Psoas muscle (tissue), 8 donors: ENCODE results near the gene PRELID1. TPM values are rescaled to one million over a fixed set of nuclear protein-coding genes. Genes with fewer than 3 reads are reported as not detected.
"Not testable (repeated sequence)": the region's sequence is repeated elsewhere in the genome, so short reads cannot be mapped to it uniquely, and the experiment has no call there.

Experiments
- ATAC-seq, 4 donors: fragments of 200-7000 bp; cut with Tn5 transposase; one replicate each; pipeline ENCODE4 v1.9.1; 2020; ENCODE audit warnings: moderate library complexity in 3 of 4, mild to moderate bottlenecking in 2 of 4
- DNase-seq, 2 donors: peaks; one replicate each; pipeline ENCODE4 v3.0.0-alpha.2; 2020
- H3K27ac ChIP-seq: fragments of 200-600 bp; one replicate; pipeline ENCODE4 v1.8.0; 2022
- H3K27me3 ChIP-seq, 3 donors: fragments of 200-600 bp in 1 of 3; one replicate each; pipeline versions ENCODE4 v1.6.1 to v1.8.0; 2013 to 2022; ENCODE audit warnings: low read length in 2 of 3, mild to moderate bottlenecking in 2 of 3, moderate library complexity in 1 of 3; ENCODE audit not compliant: insufficient read depth in 3 of 3
- H3K36me3 ChIP-seq, 2 donors: fragments of 200-600 bp in 1 of 2; one replicate each; pipeline versions ENCODE4 v1.6.1 to v1.8.0; 2013 to 2022; ENCODE audit warnings: low read depth in 1 of 2, mild to moderate bottlenecking in 1 of 2, moderate library complexity in 1 of 2; ENCODE audit not compliant: insufficient read depth in 1 of 2
- H3K4me1 ChIP-seq: fragments of 200-600 bp; one replicate; pipeline ENCODE4 v1.8.0; 2022
- H3K4me3 ChIP-seq: fragments of 200-600 bp; one replicate; pipeline ENCODE4 v1.8.0; 2022; ENCODE audit warnings: mild to moderate bottlenecking
- H3K9me3 ChIP-seq: fragments of 200-600 bp; one replicate; pipeline ENCODE4 v1.8.0; 2022
- CTCF ChIP-seq: fragments of 200-600 bp; IDR thresholded peaks from one replicate; pipeline ENCODE4 v1.8.0; 2022; ENCODE audit warnings: antibody characterized with exemption
- WGBS, 3 donors: extraction: QIAGEN DNeasy Blood & Tissue Kit; methylation state at CpG; one replicate each; pipeline versions ENCODE4 v1.1.6 to v1.1.7; 2013; 5-methylcytosine and 5-hydroxymethylcytosine counted together
- intact Hi-C, 2 donors: fragments of 100-400 bp; cut with DNase I; formaldehyde crosslinking; loops; one replicate each; pipeline versions ENCODE4 v1.11.0 to v1.14.2; 2022
- long read RNA-seq, 2 donors: library from polyadenylated mRNA; unstranded; transcript quantifications; one replicate each; pipeline ENCODE4 v2.0.0, GENCODE V29; 2021
- polyA plus RNA-seq, 3 donors: library from polyadenylated mRNA; stranded (reverse); fragments of 200-250 nt; gene quantifications; one replicate each; pipeline ENCODE4 v1.2.3, GENCODE V29; 2013
- total RNA-seq, 4 donors: library from RNA; stranded (reverse); fragmentation: NEBNext Ultra II Directional in 2 of 4; extraction: Animal tissue kit (Norgen Biotek cat#: 25700) in 2 of 4; gene quantifications; one replicate each; pipeline versions ENCODE4 v1.2.1 to v1.2.4, GENCODE V29; 2021 to 2023
- donor health status: healthy with polysubstance abuse.
- donor health status: DM: no; HTN: no; CAD: no; lungs with moderate emphysema.
- donor health status: Bipolar disorder and iron deficiency.
- donor health status: healthy.
- donor health status: DM: yes; HTN: yes; CAD: no.
- donor health status: DM: no; HTN: no; CAD: no.
- donor health status: DM: no; HTN: no; CAD: no.
- donor health status: DM: yes; HTN: yes; CAD: no.

PRELID1 gene
- total RNA-seq = 10 to 100 TPM; 19.9 to 66.8 (median 44.3) TPM
- 100 to 1,000 TPM in 1 of 3 donors, 10 to 100 TPM in 2; 44.3 to 201 (median 56.8) TPM for polyA plus RNA-seq
- long read RNA-seq, donor 1, transcript PRELID1-201 (5 exons, 1,261 nt) = major isoform, 98 of 102 reads
- long read RNA-seq, donor 1, partial matches to known transcripts = 1 of 102 reads
- long read RNA-seq, donor 1, other reads (novel, unspliced or antisense) = 3 of 102 reads
- long read RNA-seq, donor 2, transcript PRELID1-201 (5 exons, 1,261 nt) = major isoform, 90 of 93 reads
- long read RNA-seq, donor 2, partial matches to known transcripts = 0 of 93 reads
- long read RNA-seq, donor 2, other reads (novel, unspliced or antisense) = 2 of 93 reads

GRCh38 chr5:177303121-177303924 lies at the start of gene PRELID1, which contains the start of gene RAB24:
Gene PRELID1, plus strand, starts transcription at chr5:177303799. Its CDS starts 187 bp downstream, at chr5:177303986.
Gene RAB24, minus strand, starts transcription at chr5:177303719. Its CDS starts 431 bp downstream, at chr5:177303288.
- Histone ChIP-seq H3K36me3 (peaks cover 0 to 47% of the 10 kb centered on the region in 2 donors), H3K4me1 (peaks cover 39% of the 10 kb centered on the region), H3K4me3 (peak within 1 kb of the TSS; percentile 97), H3K27ac (peak within 1 kb of the TSS; percentile 92), H3K27me3 (no peaks in the 10 kb centered on the region), H3K9me3 (no peaks in the 10 kb centered on the region)
- ATAC-seq (peak; percentile 87 to 92 (median 88)), DNase-seq (peak; percentile 90 to 95)
- TF ChIP-seq CTCF = peak; percentile 23
- intact Hi-C loops = loop anchor here (5.0 kb wide), 2 partner anchors 171 to 186 kb away; partner anchors contain the start of gene NSD1 (in 1 of the 2)
- WGBS, 3 donors = 0% methylated on average over 62 to 100 of the region's 100 CpGs

GRCh38 chr5:177256296-177256695 lies 47.3 kb upstream of the PRELID1 start:
- Histone ChIP-seq H3K27me3 (no peaks in the 10 kb centered on the region), H3K27ac (no peak overlapping the region), H3K4me3 (no peak overlapping the region), H3K9me3 (no peaks in the 10 kb centered on the region), H3K36me3 (peaks cover 7 to 92% of the 10 kb centered on the region in 2 donors), H3K4me1 (peaks cover 9% of the 10 kb centered on the region)
- WGBS, 3 donors = 52 to 66% (median 56%) methylated on average over 5 of the region's 5 CpGs
- ATAC-seq (no peak), DNase-seq (no peak)
- TF ChIP-seq CTCF = no peak
- intact Hi-C loops = loop anchor here in 1 of 2 donors (5.0 kb wide), 1 partner anchor 144 kb away; no protein-coding TSS in a partner anchor

- WGBS, 3 donors = 37 to 69% (median 53%) methylated on average over 7 of the region's 7 CpGs
- not testable (repeated sequence) for H3K27me3 ChIP-seq, DNase-seq, H3K9me3 ChIP-seq, H3K4me3 ChIP-seq
- Histone ChIP-seq H3K36me3 (peaks cover 4 to 92% of the 10 kb centered on the region in 2 donors), H3K27ac (peak overlapping the region; percentile 14), H3K4me1 (peaks cover 13% of the 10 kb centered on the region)
- peak in 2 of 4 donors; percentile 9 to 23 for ATAC-seq
- intact Hi-C loops = loop anchor here in 1 of 2 donors (5.0 kb wide), 1 partner anchor 146 kb away; no protein-coding TSS in a partner anchor
Observed at GRCh38 chr5:177258711-177259110, 44.9 kb upstream of the PRELID1 start.

GRCh38 chr5:177260961-177261360 lies 42.6 kb upstream of the PRELID1 start:
- 51 to 74% (median 55%) methylated on average over 7 of the region's 7 CpGs for WGBS, 3 donors
- Histone ChIP-seq H3K36me3 (peaks cover 4 to 90% of the 10 kb centered on the region in 2 donors), H3K9me3 (no peaks in the 10 kb centered on the region), H3K27me3 (no peaks in the 10 kb centered on the region), H3K4me1 (peaks cover 13% of the 10 kb centered on the region), H3K4me3 (no peak overlapping the region), H3K27ac (no peak overlapping the region)
- ATAC-seq (peak in 3 of 4 donors; percentile 37 to 65 (median 57)), DNase-seq (no peak)
- intact Hi-C loops = no loop called here
- TF ChIP-seq CTCF = no peak

DNA sequence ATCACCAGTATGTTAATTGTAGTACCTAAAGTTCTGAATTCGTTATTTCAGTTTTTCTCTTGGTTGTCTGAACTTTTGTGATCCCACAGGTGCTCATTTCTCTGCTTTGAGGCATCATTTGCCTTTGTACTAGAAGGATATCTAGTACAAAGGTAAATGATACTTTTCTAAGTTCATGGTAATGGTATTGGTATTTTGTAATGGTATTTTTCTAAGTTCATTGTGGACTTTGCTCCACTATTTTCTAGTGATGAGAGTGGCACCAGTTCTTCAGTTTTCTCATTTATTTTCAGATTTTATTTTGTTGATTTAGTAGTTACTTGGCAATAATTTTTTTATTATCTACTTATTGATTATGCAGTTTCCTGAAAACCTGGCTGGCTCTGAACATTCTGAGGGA lies 42.1 kb upstream of the PRELID1 start:
- DNase-seq (no peak), ATAC-seq (no peak)
- peaks cover 4 to 92% of the 10 kb centered on the region in 2 donors for H3K36me3 ChIP-seq
- WGBS, 3 donors = 87 to 89% (median 88%) methylated on average over 1 of the region's 1 CpG
- H3K27me3 ChIP-seq = no peaks in the 10 kb centered on the region
- no peaks in the 10 kb centered on the region for H3K9me3 ChIP-seq
- TF ChIP-seq CTCF = no peak
- peaks cover 13% of the 10 kb centered on the region for H3K4me1 ChIP-seq
- intact Hi-C loops = no loop called here
- no peak overlapping the region for H3K4me3 ChIP-seq
- H3K27ac ChIP-seq = no peak overlapping the region
